ENCODE measurements around the gene STAU1.
A peak's percentile ranks its signal among the peaks of the same experiment; 100 is the strongest.
"Not testable (repeated sequence)": the region's sequence is repeated elsewhere in the genome, so short reads cannot be mapped to it uniquely, and the experiment has no call there.

The STAU1 gene

GRCh38 chr20:49203746-49204145 is 15.6 kb upstream of the STAU1 start:
- DNase-seq (ENCODE audit: low spot score), result no peak

GRCh38 chr20:49203011-49203410 is 14.9 kb upstream of the STAU1 start:
- no peak for DNase-seq (ENCODE audit: low spot score)

- DNase-seq (ENCODE audit: low spot score), result no peak
Observed at GRCh38 chr20:49199729-49200293, 11.7 kb upstream of the STAU1 start.

- DNase-seq (ENCODE audit: low spot score), result not testable (repeated sequence)
Observed at GRCh38 chr20:49192944-49193518, 4.9 kb upstream of the STAU1 start.

GRCh38 chr20:49187330-49187850 is 744 bp downstream of the STAU1 start:
- peak; percentile 28 for DNase-seq (ENCODE audit: low spot score)

GRCh38 chr20:49186535-49187329 is 1.4 kb downstream of the STAU1 start:
- DNase-seq (ENCODE audit: low spot score), result peak; percentile 55

- DNase-seq (ENCODE audit: low spot score), result no peak
Observed at GRCh38 chr20:49185071-49185761, 2.9 kb downstream of the STAU1 start.

- no peak for DNase-seq (ENCODE audit: low spot score)
Observed at GRCh38 chr20:49184691-49185070, 3.5 kb downstream of the STAU1 start.

GRCh38 chr20:49184084-49184501 is 4.0 kb downstream of the STAU1 start:
- DNase-seq (ENCODE audit: low spot score), result not testable (repeated sequence)

GRCh38 chr20:49183444-49183843 is 4.7 kb downstream of the STAU1 start:
- no peak for DNase-seq (ENCODE audit: low spot score)

- no peak for DNase-seq (ENCODE audit: low spot score)
Observed at GRCh38 chr20:49181265-49181877, 6.8 kb downstream of the STAU1 start.

- no peak for DNase-seq (ENCODE audit: low spot score)
Observed at GRCh38 chr20:49179368-49180277, 8.5 kb downstream of the STAU1 start.

GRCh38 chr20:49174183-49174582 is 14.0 kb downstream of the STAU1 start:
- DNase-seq (ENCODE audit: low spot score), result no peak

- no peak for DNase-seq (ENCODE audit: low spot score)
Observed at GRCh38 chr20:49172413-49172812, 15.7 kb downstream of the STAU1 start.

GRCh38 chr20:49171909-49172308 is 16.2 kb downstream of the STAU1 start:
- DNase-seq (ENCODE audit: low spot score), result no peak

GRCh38 chr20:49170714-49171113 is 17.4 kb downstream of the STAU1 start:
- DNase-seq (ENCODE audit: low spot score), result no peak

GRCh38 chr20:49169547-49169946 is 18.6 kb downstream of the STAU1 start:
- no peak for DNase-seq (ENCODE audit: low spot score)

- DNase-seq (ENCODE audit: low spot score), result not testable (repeated sequence)
Observed at GRCh38 chr20:49168864-49169263, 19.3 kb downstream of the STAU1 start.

GRCh38 chr20:49167811-49168507 is 20.2 kb downstream of the STAU1 start:
- peak; percentile 54 for DNase-seq (ENCODE audit: low spot score)
